Measurements from ENCODE around the gene DNAH3.
A peak's percentile ranks its signal among the peaks of the same experiment; 100 is the strongest.
"Not testable (repeated sequence)": the region's sequence is repeated elsewhere in the genome, so short reads cannot be mapped to it uniquely, and the experiment has no call there.

Gene DNAH3

GRCh38 chr16:21063314-21063713, 87.3 kb downstream of the DNAH3 start:
- not testable (repeated sequence) for DNase-seq

- peak; percentile 3 for DNase-seq
Measured at GRCh38 chr16:21060027-21060510, 90.6 kb downstream of the DNAH3 start.

DNA sequence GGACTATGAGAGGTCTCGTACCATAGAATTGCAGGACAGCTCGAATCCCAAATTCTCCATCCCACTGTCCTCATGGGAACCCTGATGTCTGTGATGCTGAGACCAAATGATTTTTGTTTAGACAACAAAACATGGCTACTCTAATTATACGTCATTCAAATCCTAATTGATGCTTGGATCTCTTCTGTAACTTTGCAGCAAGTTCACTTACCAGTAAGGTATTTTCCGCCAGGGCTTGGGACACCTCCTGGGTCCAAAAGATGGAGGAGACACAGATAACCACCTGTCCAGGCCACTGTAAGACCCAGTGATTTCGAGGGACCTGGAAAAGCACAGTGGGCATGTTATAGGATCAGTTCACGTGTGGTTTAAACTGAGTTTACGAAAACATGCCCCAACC, 92.8 kb downstream of the DNAH3 start:
- no peak for DNase-seq

GRCh38 chr16:21056396-21056795, 94.2 kb downstream of the DNAH3 start:
- peak; percentile 23 for DNase-seq

GRCh38 chr16:21055738-21056137, 94.9 kb downstream of the DNAH3 start:
- DNase-seq, result not testable (repeated sequence)

GRCh38 chr16:21053590-21053989, 97.1 kb downstream of the DNAH3 start:
- DNase-seq, result no peak

GRCh38 chr16:21048091-21048912, 102.3 kb downstream of the DNAH3 start:
- DNase-seq, result not testable (repeated sequence)

GRCh38 chr16:21038197-21038596, 112.4 kb downstream of the DNAH3 start:
- DNase-seq, result no peak

GRCh38 chr16:21037736-21038135, 112.9 kb downstream of the DNAH3 start:
- DNase-seq, result no peak

GRCh38 chr16:21037168-21037567, 113.5 kb downstream of the DNAH3 start:
- DNase-seq, result no peak

- no peak for DNase-seq
Measured at GRCh38 chr16:21036471-21036870, 114.2 kb downstream of the DNAH3 start.

- no peak for DNase-seq
Measured at GRCh38 chr16:21033704-21034103, 116.9 kb downstream of the DNAH3 start.

DNA sequence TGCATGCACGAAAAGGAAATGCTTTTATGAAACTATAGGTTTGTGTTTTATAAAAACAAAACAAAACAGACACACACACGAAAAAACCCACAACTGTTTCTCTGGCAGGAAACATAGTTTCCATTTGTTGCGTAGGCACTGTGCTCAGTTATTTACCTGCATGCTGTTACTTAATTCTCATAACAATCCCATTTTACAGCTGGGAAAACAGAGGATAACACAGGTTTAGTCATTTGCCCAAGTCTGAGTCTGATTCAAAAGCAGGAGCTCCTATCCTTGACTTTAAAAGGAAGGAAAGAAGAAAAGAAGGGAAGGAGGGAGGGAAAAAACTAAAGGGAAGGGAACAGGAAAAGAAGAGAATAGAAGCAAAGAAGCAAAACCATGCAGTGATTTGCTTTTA, 117.4 kb downstream of the DNAH3 start:
- DNase-seq, result no peak

- DNase-seq, result no peak
Measured at GRCh38 chr16:21028728-21029127, 121.9 kb downstream of the DNAH3 start.

DNA sequence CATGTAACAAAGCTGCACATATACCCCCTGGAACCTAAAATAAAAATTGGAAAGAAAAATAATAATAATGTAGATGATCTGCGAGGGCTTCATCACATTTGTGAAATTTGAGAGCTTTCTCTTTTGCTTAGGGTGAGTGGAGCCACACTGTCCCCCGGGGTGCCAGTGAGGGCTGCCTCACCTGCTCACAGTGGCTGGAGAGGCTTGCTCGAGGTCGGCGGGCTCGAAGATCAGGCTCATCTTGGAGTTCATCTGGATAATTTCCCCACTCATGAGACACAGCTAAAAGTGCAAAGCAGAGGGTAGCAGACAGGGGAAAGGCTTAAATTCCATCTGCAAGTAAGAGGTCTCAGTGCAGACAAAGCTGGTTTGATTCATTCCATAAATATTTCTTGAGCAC, 123.8 kb downstream of the DNAH3 start:
- DNase-seq, result no peak

- DNase-seq, result no peak
Measured at GRCh38 chr16:21023509-21024202, 127.0 kb downstream of the DNAH3 start.

GRCh38 chr16:21021316-21021715, 129.3 kb downstream of the DNAH3 start:
- no peak for DNase-seq

DNA sequence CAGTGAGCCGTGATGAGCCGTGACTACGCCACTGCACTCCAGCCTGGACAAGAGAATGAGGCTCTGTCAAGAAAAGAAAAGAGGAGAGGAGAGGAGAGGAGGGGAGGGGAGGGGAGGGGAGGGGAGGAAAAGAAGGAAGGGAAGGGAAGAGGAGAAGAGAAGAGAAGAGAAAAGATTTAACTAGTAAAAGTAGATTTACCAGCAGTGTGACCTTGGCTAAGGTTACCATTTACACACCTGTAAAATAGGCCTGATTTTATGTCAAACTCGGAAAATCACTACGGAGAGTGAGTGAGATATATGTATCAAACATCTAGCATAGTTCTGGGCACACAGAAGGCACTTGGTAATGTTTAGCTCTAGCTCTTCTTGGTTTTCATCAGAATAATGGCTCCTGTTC, 140.8 kb downstream of the DNAH3 start:
- no peak for DNase-seq

- DNase-seq, result no peak
Measured at GRCh38 chr16:21005008-21005407, 145.6 kb downstream of the DNAH3 start.

GRCh38 chr16:21001262-21001661, 149.4 kb downstream of the DNAH3 start:
- peak; percentile 1 for DNase-seq

- DNase-seq, result no peak
Measured at GRCh38 chr16:20997147-20997546, 153.5 kb downstream of the DNAH3 start.

DNA sequence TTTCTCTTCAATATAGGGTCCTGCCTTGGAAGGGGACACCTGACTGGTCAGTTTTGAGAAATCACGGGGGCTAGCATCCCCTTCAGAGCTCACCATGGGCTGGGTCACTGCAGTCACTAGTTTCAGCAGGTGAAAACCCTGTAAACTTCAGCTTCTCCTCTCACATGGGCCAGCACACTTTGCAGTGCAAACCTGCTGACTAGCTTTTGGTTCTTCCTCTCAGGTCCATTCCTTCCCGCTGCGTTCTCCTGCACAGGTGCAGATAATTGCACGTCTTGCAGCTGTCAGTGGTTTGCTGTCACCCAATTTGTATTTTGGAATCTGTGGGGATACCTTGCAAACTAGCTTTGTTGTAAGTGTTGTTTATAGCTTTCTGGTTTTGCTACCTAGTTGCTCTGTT, 154.9 kb downstream of the DNAH3 start:
- DNase-seq, result no peak

DNA sequence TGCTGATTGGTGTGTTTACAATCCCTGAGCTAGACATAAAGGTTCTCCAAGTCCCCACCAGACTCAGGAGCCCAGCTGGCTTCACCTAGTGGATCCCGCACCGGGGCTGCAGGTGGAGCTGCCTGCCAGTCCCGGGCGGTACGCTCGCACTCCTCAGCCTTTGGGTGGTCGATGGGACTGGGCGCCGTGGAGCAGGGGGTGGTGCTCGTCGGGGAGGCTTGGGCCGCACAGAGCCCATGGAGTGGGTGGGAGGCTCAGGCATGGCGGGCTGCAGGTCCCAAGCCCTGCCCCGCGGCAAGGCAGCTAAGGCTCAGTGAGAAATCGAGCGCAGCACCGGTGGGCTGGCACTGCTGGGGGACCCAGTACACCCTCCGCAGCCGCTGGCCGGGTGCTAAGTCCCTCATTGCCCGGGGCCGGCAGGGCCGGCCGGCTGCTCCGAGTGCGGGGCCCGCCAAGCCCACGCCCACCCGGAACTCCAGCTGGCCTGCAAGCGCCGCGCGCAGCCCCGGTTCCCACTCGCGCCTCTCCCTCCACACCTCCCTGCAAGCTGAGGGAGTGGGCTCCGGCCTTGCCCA, 161.1 kb downstream of the DNAH3 start:
- not testable (repeated sequence) for DNase-seq

DNA sequence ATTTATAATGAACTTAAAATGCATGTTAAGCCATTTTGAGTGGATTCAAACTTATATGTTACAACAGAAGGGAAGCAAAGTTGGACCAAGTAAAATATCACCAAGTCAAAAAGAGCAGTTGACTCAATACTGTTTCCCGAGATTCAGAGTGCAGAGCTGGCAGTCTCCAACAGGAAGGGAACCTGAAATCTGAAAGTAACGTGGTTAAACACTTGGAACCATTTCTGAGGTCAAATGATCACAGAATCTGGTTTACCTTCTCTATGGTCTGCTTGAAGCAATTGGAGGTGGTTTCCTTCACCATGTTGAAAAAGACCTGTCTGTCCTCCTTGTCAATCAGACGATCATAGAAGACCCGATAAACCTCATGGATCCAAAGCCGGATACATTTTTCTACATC, 163.6 kb downstream of the DNAH3 start:
- no peak for DNase-seq

Data from NCI-H774 (cell line).